Stimulated activated effector memory CD8-positive, alpha-beta T cell treated with anti-CD3 and anti-CD28 coated beads, Interleukin-12 subunit alpha, Interleukin-12 subunit beta, amount 100 ng/mL, for 72 hours (primary cell): Measurements from ENCODE around the gene CD47.

Source experiments
- ATAC-seq: fragments of 150-1000 bp; cut with Tn5 transposase; 2 replicates; pipeline ENCODE4 v1.10.0; 2021
- DNase-seq, 2 donors: peaks; one replicate each; pipeline ENCODE4 v3.0.0; 2021 to 2022; ENCODE audit warnings: low spot score in 2 of 2
- H3K27ac Mint-ChIP-seq: one replicate; pipeline ENCODE4 v1.8.0; 2022; ENCODE audit warnings: mild to moderate bottlenecking, mixed read lengths
- H3K36me3 Mint-ChIP-seq: one replicate; pipeline ENCODE4 v1.8.0; 2022; ENCODE audit warnings: mild to moderate bottlenecking, mixed read lengths
- H3K4me1 Mint-ChIP-seq: one replicate; pipeline ENCODE4 v1.8.0; 2022; ENCODE audit warnings: mixed read lengths
- H3K4me3 Mint-ChIP-seq: one replicate; pipeline ENCODE4 v1.8.0; 2022; ENCODE audit warnings: mild to moderate bottlenecking, mixed read lengths
- H3K9me3 Mint-ChIP-seq: one replicate; pipeline ENCODE4 v1.8.0; 2022; ENCODE audit warnings: mixed read lengths

The CD47 gene

GRCh38 chr3:108090701-108091497 is at the start of gene CD47:
CD47 (minus strand) TSS chr3:108091031; CDS start chr3:108090908, 123 bp downstream.
- Mint-ChIP-seq H3K9me3 (peaks cover 4% of the 10 kb centered on the region), H3K4me1 (peaks cover 31% of the 10 kb centered on the region), H3K27ac (peak within 1 kb of the TSS; percentile 96), H3K36me3 (peaks cover 24% of the 10 kb centered on the region), H3K4me3 (no peak within 1 kb of the TSS)
- DNase-seq (peak; percentile 93 to 96), ATAC-seq (peak; percentile 81)

- no peak overlapping the region for H3K27ac Mint-ChIP-seq
- ATAC-seq (no peak), DNase-seq (no peak)
- H3K4me1 Mint-ChIP-seq: peaks cover 53% of the 10 kb centered on the region
- no peaks in the 10 kb centered on the region for H3K9me3 Mint-ChIP-seq
- no peak overlapping the region for H3K4me3 Mint-ChIP-seq
- H3K36me3 Mint-ChIP-seq: peaks cover 71% of the 10 kb centered on the region
These were observed 46.6 kb upstream of the CD47 start for GRCh38 chr3:108137460-108137814.

DNA sequence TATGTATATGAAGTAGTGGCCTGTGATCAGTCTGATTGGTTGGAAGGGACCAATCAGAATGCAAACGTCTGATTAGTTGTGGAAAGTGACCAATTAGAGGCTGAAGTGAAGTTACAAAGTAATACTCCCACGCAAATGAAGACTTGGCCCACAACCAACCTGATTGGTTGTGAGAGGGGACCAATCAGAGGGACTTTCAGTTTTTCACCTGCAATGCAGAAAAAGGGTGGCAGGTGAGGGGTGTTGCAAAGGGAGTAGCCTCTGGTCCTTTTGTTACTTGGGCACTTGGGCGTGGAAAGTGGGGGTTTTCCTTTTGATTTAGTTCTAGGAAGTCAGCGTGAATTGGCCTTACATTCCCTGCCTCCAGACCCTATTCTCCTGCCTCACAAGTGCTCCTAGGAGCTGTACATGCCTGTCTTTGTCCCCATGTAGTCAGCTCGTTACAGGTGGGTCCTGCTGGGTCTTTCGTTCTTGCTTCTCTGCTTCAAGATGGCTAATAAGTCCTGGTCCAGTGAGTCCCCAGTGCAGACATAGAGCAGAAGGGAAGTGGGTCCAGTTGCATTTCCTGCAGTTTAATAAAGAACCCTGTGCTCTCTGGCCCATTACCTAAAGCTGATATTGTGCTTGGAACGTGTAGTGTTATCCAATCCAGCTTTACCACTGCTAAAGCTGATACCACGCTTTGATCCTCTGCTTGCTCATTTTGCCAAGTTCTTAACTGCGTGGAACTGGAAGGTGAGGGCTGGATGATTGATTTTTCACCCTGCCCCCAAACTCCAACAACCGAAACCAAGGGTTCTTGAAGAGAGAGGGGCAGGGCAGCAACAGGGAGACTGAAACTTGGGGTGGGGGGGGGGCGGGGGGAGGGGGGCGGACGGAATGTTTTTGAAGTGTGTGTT is 46.0 kb upstream of the CD47 start:
- ATAC-seq (no peak), DNase-seq (no peak)
- Mint-ChIP-seq H3K4me3 (no peak overlapping the region), H3K4me1 (peaks cover 54% of the 10 kb centered on the region), H3K36me3 (peaks cover 73% of the 10 kb centered on the region), H3K9me3 (no peaks in the 10 kb centered on the region), H3K27ac (peak overlapping the region; percentile 29)

DNA sequence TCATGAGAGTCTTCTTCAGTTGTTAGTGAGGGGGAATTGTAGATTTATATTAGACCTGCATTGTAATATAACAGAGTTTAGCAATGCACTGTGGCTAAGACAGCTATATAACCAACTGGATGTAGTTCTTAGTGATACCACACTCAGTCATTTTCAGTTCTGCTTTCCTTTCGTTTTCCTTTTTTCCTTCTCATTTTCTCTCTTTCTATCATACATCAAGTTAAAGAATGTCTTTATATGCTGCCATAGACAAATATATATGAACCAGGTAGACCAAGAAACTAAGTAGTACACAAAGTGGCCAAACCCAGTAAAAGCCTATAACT is 43.7 kb upstream of the CD47 start:
- ATAC-seq (peak; percentile 31), DNase-seq (no peak)
- peak overlapping the region; percentile 91 for H3K27ac Mint-ChIP-seq
- H3K4me1 Mint-ChIP-seq: peaks cover 67% of the 10 kb centered on the region
- H3K4me3 Mint-ChIP-seq: peak overlapping the region; percentile 81
- no peaks in the 10 kb centered on the region for H3K9me3 Mint-ChIP-seq
- H3K36me3 Mint-ChIP-seq: peaks cover 79% of the 10 kb centered on the region

DNA sequence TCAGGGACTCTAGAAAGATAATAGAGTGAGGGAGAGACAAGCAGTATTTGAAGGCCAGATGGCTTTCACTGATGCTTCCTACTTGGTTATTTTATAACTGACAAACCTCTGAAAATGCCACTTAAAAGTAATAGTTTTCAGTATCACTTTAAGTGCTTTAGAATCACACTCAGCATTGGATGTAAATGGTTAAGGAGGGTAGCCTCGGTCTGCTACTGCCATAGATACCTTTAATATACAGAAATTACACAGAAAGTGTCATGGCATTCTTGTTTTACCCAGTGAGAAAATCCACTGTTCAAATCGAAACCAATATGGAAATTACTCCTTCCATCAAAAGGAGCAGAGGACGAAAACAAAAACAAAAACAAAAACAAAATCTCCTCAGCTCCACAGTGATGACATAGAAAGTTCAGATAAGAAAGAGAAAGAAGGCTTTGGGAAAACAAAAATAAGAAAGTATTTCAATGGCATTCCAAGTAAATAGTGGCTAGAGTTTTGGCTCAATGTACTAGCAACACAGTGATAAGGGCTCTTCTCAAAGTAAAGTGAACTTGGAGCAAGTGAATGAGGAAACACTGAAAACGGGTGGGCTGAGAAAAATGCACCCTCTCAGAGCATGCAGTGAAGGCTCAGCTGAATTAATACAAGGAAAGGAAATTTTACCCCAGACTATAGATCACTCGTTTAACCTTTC is 43.2 kb upstream of the CD47 start:
- Mint-ChIP-seq H3K36me3 (peaks cover 78% of the 10 kb centered on the region), H3K27ac (peak overlapping the region; percentile 91), H3K4me1 (peaks cover 72% of the 10 kb centered on the region), H3K4me3 (peak overlapping the region; percentile 81), H3K9me3 (no peaks in the 10 kb centered on the region)
- DNase-seq (no peak), ATAC-seq (peak; percentile 52)

DNA sequence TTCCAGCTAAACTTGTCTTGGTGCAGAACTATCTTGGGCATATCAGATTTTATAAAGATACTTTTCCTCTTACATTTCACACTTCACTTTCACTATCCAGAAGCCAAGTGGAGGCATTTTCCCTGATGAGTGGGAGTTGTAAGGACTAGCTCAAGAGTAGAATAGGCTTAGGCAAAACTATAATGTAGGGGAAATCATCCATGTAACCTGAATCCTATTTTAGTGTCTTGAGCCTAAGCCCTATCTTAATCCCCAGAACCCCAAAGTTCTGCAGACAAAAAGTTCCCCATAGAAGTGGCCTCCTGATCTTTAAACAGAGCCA is 42.2 kb upstream of the CD47 start:
- Mint-ChIP-seq H3K9me3 (peaks cover 4% of the 10 kb centered on the region), H3K27ac (peak overlapping the region; percentile 91), H3K4me1 (peaks cover 82% of the 10 kb centered on the region), H3K4me3 (peak overlapping the region; percentile 81), H3K36me3 (peaks cover 79% of the 10 kb centered on the region)
- no peak for DNase-seq
- ATAC-seq: no peak

DNA sequence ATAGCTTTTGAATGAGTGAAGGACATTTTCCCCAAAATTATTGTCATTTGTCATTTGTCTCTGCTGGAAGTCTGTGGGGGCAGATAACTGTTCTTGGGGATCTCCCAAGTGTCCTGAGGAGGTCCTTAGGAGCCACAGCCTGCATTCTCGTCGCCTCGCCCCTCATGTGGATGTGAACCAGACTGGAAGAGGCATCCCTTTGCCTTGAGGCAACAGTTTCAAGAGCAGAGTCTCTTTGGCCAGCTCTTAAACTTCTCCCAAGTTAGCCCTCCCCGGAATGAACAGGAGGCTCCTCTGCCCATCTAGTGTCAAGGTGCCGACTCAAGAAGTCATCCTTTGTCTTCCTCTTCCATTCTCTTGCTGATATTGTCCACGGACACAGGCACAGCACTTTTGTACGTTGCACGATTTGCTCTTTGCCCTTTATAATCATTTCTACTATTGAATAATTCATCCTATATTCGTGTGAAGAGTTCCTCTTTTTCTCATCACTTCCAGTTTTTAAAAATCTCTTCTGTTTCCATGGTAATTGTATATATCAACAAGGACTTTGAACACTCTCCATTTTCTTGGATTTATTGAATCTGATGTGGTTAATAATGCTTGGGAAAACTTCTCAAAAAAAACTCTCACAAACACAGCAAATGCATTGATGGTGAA is 40.8 kb upstream of the CD47 start:
- peaks cover 75% of the 10 kb centered on the region for H3K36me3 Mint-ChIP-seq
- peak overlapping the region; percentile 91 for H3K27ac Mint-ChIP-seq
- peak overlapping the region; percentile 81 for H3K4me3 Mint-ChIP-seq
- no peak for ATAC-seq
- no peak for DNase-seq
- H3K9me3 Mint-ChIP-seq: peaks cover 4% of the 10 kb centered on the region
- H3K4me1 Mint-ChIP-seq: peaks cover 84% of the 10 kb centered on the region

GRCh38 chr3:108130701-108131474 is 40.1 kb upstream of the CD47 start:
- peak; percentile 77 for ATAC-seq
- H3K9me3 Mint-ChIP-seq: peaks cover 4% of the 10 kb centered on the region
- peaks cover 75% of the 10 kb centered on the region for H3K36me3 Mint-ChIP-seq
- H3K27ac Mint-ChIP-seq: peak overlapping the region; percentile 91
- no peak for DNase-seq
- H3K4me1 Mint-ChIP-seq: peaks cover 84% of the 10 kb centered on the region
- peak overlapping the region; percentile 81 for H3K4me3 Mint-ChIP-seq

GRCh38 chr3:108130236-108130635 is 39.4 kb upstream of the CD47 start:
- Mint-ChIP-seq H3K4me3 (peak overlapping the region; percentile 81), H3K36me3 (peaks cover 75% of the 10 kb centered on the region), H3K9me3 (peaks cover 4% of the 10 kb centered on the region), H3K4me1 (peaks cover 83% of the 10 kb centered on the region), H3K27ac (peak overlapping the region; percentile 91)
- DNase-seq: no peak
- ATAC-seq: no peak

DNA sequence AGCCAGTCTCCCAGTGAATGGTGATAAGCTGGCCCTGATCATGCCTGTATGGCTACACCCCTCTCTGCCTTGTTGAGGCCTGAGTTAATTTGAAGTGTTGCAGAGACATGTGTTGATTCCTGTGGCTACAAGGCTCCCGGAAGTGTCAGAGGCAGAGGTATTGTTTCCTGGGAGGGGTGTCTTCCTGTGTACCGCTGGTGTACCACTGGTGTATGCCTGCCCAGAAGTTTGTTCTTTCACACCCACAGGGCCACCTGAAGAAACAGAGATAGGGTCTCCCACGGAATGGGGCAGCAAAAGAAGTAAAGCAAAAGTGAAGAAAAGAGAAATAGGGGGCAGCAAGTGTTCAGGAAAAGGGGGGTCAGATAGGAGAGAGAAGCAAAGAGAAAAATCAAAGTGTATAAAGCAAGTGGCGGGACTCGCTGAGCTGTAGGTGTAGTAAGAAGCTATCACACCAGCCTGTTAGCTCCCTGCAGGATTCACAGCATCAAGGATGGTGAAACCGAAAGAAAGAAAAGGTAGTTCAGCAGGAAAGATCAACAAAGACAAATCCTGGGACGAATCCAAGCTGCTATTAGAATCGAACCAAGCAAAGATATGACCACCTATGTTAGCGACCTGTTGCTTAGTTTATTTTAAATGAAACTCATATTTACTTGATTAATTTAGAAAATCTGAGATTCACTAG is 36.6 kb upstream of the CD47 start:
- peak overlapping the region; percentile 91 for H3K27ac Mint-ChIP-seq
- peaks cover 80% of the 10 kb centered on the region for H3K4me1 Mint-ChIP-seq
- peaks cover 71% of the 10 kb centered on the region for H3K36me3 Mint-ChIP-seq
- H3K4me3 Mint-ChIP-seq: peak overlapping the region; percentile 81
- peaks cover 4% of the 10 kb centered on the region for H3K9me3 Mint-ChIP-seq
- peak; percentile 52 for ATAC-seq
- DNase-seq: peak; percentile 28 to 75

DNA sequence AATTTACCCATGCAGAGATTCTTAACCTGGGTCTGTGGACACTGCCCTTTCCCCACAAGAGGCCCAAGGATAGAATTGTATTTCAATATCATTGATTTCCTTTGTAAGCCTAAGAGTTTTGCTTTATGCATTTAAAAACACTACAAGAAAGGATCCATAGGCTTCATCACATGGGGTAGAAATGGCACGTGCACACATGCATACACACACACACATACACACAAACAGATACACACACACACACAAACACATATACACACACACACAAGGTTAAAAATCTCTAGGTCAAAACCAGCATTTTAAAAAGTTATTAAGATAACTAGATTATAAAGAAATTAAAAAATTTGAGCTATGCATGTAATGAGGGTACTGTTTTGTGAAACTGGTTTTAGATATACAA is 35.5 kb upstream of the CD47 start:
- no peak for DNase-seq
- ATAC-seq: no peak
- Mint-ChIP-seq H3K9me3 (peaks cover 4% of the 10 kb centered on the region), H3K36me3 (peaks cover 60% of the 10 kb centered on the region), H3K4me1 (peaks cover 69% of the 10 kb centered on the region), H3K4me3 (peak overlapping the region; percentile 81), H3K27ac (peak overlapping the region; percentile 99)

DNA sequence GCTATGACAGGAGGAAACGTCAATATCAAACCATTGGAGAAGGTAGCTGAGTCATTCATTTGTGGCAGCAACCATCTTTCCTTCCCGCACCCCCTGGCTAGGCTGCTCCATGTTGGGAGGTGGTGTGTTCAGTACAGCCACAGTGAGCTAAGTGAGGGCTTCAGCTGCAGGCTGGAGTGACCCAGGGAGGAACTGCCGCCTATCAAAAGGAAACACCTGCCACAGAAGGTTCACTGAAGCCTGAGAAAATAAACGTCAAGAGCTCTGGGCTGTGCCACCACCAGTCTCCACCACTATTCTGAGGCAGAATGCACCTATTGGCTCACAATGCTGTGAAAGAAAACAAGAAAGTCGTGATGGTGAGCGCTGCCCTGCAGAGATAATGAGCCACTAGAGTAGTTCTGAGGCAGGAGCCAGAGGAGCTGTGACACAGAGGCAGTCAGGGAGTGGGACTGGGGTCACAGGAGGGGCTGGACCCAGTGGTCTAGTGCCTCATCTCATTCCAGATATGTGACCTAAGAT is 34.8 kb upstream of the CD47 start:
- Mint-ChIP-seq H3K9me3 (peaks cover 4% of the 10 kb centered on the region), H3K27ac (peak overlapping the region; percentile 99), H3K4me3 (peak overlapping the region; percentile 81), H3K4me1 (peaks cover 62% of the 10 kb centered on the region), H3K36me3 (peaks cover 52% of the 10 kb centered on the region)
- ATAC-seq (peak; percentile 57), DNase-seq (peak; percentile 18 to 76)

GRCh38 chr3:108125153-108125543 is 34.3 kb upstream of the CD47 start:
- peaks cover 51% of the 10 kb centered on the region for H3K36me3 Mint-ChIP-seq
- no peak for DNase-seq
- peak overlapping the region; percentile 99 for H3K27ac Mint-ChIP-seq
- peak; percentile 1 for ATAC-seq
- peaks cover 61% of the 10 kb centered on the region for H3K4me1 Mint-ChIP-seq
- peak overlapping the region; percentile 81 for H3K4me3 Mint-ChIP-seq
- H3K9me3 Mint-ChIP-seq: peaks cover 4% of the 10 kb centered on the region
